ENCODE results near the gene SLC9A8. TPM values are rescaled to one million over a fixed set of nuclear protein-coding genes. Genes with fewer than 3 reads are reported as not detected.
A peak's percentile ranks its signal among the peaks of the same experiment; 100 is the strongest.

SLC9A8 gene
- total RNA-seq, 1 donor: 7.3 TPM

GRCh38 chr20:49784291-49784690 is 28.3 kb upstream of the SLC9A8 start:
- H3K4me3 ChIP-seq (ENCODE audit: low read depth, low read length): no peak overlapping the region
- TF ChIP-seq CTCF (IDR thresholded peaks at IDR 0.05; ENCODE audit: insufficient read depth, low read depth, low read length): no peak
- DNase-seq (ENCODE audit: low read depth): no peak

GRCh38 chr20:49785149-49785851 is 27.3 kb upstream of the SLC9A8 start:
- no peak for TF ChIP-seq CTCF (IDR thresholded peaks at IDR 0.05; ENCODE audit: insufficient read depth, low read depth, low read length)
- no peak overlapping the region for H3K4me3 ChIP-seq (ENCODE audit: low read depth, low read length)
- no peak for DNase-seq (ENCODE audit: low read depth)

GRCh38 chr20:49785852-49786175 is 26.8 kb upstream of the SLC9A8 start:
- no peak for DNase-seq (ENCODE audit: low read depth)
- no peak overlapping the region for H3K4me3 ChIP-seq (ENCODE audit: low read depth, low read length)
- TF ChIP-seq CTCF (IDR thresholded peaks at IDR 0.05; ENCODE audit: insufficient read depth, low read depth, low read length): no peak

- TF ChIP-seq CTCF (IDR thresholded peaks at IDR 0.05; ENCODE audit: insufficient read depth, low read depth, low read length): no peak
- H3K4me3 ChIP-seq (ENCODE audit: low read depth, low read length): no peak overlapping the region
- DNase-seq (ENCODE audit: low read depth): no peak
These were observed 26.4 kb upstream of the SLC9A8 start for GRCh38 chr20:49786196-49786595.

- no peak overlapping the region for H3K4me3 ChIP-seq (ENCODE audit: low read depth, low read length)
- peak; percentile 32 for DNase-seq (ENCODE audit: low read depth)
- peak; percentile 49 for TF ChIP-seq CTCF (IDR thresholded peaks at IDR 0.05; ENCODE audit: insufficient read depth, low read depth, low read length)
These were observed 25.8 kb upstream of the SLC9A8 start for GRCh38 chr20:49786668-49787370.

- no peak for TF ChIP-seq CTCF (IDR thresholded peaks at IDR 0.05; ENCODE audit: insufficient read depth, low read depth, low read length)
- no peak for DNase-seq (ENCODE audit: low read depth)
- H3K4me3 ChIP-seq (ENCODE audit: low read depth, low read length): no peak overlapping the region
These were observed 25.0 kb upstream of the SLC9A8 start for GRCh38 chr20:49787371-49788357.
